GM18907 (cell line): ENCODE data around the gene TIGAR.

Experiments used
- ATAC-seq: cut with Tn5 transposase; IDR thresholded peaks from one replicate; pipeline ENCODE4 v1.9.1; 2021; ENCODE audit warnings: mild to moderate bottlenecking, moderate library complexity; ENCODE audit not compliant: unreplicated experiment

Gene TIGAR

DNA sequence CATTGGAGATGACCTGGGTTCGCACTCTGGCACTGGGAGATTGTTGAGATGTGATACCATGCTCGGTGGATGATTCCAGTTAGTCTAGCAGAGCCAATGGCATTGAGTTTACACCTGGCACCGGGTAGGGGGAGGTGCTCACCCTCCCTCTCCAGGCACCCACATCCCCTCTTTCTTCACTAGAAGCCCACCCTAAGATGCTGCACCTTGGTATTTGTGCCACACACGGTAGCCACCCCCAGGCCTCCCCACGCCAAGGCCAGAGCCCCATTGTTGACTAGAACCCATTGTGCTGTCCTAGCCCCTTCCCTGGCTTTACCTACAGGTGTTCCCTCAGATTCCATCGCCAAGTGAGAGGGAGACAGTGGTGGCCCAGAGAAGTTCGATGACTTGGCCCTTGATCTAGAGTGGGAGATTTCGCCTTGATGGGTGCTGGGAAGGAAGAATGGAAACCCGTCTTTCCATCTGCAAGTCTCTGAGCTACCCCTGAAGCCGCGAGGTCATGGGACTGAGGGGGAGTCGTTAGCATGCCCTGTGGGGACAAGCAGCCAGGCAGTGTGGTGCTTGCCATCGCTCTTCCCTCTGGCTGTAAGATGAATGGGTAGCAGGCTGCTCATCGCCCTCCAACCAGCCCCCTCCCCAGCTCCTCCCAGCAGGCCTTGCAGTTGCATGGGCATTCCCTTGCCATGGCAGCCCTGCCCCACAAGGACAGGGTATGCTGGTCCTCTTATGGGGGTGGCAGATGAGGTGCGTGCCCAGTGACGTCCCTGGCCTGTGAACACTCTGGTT, 38.7 kb upstream of the TIGAR start:
- ATAC-seq: no peak

DNA sequence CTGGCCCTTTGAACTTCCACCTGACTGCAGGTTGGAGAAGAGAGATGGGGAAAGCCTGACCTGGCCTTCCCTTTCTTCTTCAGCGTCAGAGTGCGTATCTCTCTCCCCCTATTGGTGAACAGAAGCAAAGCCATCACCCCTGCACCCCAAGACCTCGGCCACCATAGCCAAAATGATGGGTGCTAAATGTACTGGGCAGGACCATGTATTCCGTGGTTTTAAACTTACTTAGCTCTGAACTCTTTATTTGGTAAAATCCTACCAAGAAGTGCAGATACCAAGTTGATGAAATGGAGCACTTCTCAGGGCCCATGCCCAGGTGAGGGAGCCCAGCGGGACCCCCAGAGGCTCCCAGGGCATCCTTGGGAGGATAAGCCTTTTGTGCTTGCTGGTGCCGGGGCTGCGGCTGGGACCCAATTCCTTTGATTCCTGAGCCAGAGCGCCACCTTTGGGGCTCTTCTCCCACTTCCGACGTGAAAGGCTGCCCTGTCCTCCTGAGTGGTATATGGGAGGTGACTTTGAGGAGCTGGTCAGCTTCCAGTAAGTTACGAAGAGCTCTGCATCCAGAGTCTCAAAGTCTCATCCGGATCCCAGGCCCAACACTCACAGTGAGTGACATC, 38.0 kb upstream of the TIGAR start:
- no peak for ATAC-seq

DNA sequence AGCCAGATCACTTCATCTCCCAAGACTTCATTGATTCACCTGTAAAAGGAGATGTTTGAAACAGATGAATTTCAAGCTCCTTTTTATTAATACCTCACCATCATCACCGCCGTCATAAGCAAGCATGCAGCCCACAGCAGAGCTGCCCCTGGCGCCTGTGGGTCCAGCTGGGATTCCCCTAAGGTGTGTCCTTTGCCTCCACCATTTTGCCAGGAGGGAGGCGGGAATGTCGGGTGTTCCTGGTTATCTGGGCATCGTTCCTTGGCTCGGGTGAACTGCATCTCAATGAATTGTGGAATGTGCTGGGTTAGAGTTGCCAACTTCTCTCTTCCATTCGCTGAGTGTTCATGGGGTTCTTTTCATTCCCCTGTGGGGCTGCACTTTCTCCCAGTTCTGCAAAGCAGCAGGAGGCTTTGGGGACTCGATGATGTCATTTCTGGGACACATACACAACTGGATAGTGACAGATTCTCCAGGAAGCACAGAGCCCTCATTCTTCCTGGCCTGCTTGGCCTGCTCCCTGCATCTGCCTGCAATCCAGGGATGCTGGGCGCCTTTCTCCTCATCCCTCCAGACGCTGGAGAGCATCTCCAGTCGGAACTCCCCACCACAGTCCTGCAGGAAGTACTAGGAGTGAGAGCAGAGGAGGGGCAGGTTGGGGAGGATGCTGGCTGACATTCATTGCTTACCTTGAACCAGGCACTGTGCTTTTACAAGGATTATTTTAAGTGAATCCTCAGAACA, 37.3 kb upstream of the TIGAR start:
- no peak for ATAC-seq

DNA sequence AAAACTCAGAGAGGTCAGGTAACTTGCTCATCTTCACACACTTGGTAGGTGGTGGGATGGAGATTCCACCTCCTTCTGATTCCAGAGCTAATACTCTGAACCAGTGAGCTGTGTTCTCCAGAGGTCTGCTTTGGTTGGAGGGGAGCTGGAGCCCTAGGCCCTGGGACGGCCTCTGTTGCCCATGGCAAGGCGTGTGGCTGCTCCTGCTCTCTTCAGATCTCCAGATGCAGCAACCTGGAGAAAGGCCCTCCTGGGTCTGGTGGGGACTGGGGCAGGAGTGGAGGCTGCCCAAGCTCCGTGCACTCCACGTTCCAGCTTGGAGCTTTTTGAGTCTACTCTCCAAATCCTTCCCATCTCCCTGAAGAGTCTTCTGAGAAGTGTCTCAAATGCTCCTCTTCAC, 36.7 kb upstream of the TIGAR start:
- no peak for ATAC-seq

DNA sequence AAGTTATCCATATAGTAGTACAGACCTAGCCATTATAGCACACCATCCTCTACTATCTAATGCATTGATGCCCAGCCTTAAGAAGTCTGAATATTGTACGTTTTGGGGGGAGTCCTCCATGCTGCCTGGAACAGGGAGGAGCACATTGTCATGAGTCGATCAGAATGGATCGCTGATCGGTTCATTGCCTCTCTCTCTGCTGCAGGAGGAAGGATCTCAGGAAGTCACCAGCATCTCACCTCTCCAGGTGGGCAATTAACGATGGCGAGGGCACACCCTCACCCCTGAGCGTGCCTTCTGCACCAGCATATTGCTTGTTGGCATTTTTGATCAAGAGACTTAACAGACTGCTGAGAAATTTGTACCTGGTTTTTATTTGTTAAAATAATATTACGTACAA, 35.9 kb upstream of the TIGAR start:
- ATAC-seq: no peak

DNA sequence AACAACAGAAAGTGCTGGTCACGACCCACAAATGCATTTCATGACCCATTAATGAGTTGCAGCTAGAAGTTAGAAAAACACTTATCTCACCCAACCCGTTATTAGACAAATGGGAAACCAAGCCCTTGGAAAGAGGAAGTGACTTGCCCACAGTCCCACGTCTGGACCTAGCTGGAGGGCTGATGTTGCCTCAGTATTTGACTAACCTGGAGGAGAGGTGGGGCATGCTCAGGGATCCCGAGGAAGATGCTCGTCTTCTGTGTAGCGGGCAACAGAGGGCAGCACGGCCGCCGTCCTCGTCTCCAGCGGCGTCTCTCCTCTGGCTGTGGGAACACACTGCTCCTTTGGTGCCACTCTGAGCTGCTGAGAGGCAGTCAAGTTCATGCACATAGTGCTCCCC, 34.8 kb upstream of the TIGAR start:
- ATAC-seq: no peak

DNA sequence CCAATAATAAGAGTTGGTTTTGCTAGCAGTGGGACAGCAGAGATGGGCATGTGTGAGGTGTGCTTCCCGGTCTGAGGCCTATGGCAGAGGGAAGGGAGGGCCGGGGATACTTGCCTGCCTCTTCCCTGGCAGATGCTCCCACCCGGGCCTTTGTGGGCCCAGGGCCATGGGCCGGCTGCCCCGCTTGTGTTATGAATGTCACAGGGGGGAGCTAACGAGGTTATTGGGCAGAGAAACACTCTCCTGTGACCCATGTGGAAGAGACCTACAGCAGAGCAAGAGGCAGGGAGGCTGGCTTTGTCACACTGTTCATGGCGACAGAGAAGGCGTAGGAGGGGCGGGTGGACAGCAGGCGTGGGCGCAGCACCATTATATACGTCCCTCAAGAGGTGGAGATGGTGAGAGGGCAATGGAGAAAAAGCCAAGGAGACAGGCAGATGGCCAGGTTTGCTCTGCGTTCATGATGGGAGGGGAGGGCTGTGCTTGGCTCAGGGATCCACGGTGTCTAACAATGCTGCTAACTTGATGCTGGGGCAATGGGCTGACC, 34.2 kb upstream of the TIGAR start:
- ATAC-seq: no peak

DNA sequence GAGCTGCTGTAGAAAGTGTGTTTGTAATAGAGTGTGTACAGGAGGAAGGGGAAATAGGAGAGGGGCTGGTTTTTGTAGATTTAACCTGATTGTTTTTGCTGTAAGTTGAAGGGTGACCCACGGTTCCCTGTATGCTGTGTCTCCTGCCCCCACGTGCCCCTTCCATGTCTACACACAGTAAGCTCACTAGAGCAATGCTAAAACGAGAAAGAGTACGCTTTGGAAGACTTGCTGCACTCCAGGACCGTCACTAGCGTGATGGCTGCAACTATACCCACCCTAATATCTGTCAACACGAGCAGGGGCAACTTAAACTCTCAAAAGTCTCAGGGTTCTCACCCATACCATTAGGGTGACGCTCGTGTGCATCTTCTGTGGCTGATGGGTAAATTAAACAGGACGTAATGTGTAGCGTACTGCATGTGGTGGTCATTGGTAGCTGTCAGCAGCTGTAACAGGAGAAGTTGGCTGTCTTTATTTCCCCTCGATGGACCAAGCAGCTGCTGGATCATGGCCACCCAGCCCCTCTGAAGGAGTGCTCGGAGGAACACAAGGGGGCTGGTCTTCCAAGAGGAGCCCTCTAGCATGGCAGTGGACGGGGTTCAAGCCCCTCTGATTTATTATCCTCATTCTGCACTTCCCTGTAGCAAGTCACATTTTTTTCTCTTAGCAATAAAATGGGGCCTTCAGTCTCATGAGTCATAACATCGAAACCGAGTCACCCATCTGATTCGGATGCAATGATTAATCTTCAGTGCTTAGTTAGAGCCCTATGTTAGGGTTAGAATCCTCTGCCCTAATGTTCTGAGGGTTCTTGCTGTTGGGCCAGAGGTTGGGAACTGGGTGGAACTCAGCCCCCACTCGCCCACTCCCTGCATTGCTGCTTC, 33.4 kb upstream of the TIGAR start:
- ATAC-seq: no peak

DNA sequence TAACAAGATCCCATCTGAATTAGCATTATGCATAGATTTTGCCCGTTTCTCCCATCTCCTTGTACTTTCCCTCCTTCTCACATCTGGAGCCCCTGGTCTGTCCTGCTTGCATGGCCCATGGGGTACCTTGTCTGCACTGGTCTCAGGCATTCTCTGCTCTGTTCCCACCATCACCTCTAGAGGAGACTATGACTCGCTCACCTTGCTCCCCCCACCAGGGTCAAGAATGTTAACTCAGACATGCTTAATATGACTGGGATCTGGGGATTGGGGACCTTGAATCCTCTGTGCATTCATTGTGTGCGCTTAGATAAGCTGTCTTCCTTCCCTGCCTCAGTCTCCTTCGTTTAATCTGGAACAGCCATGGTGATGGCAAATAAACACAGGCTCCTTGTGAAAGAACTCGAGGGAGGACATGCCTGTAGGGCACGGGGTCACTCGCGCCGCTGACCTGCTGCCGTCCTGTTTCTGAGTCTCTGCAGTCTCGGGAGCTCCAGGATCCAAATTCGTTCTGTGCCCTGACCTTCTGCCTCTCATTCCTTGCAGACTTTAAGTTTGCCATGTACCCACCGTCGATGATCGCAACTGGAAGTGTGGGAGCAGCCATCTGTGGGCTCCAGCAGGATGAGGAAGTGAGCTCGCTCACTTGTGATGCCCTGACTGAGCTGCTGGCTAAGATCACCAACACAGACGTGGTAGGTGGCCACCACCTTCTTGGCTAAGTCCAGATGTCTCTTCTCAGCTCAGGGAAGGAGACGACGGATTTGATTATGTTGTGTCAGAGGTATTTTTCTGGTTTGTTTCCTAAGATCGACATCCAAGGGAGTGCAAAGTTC, 32.5 kb upstream of the TIGAR start:
- no peak for ATAC-seq

DNA sequence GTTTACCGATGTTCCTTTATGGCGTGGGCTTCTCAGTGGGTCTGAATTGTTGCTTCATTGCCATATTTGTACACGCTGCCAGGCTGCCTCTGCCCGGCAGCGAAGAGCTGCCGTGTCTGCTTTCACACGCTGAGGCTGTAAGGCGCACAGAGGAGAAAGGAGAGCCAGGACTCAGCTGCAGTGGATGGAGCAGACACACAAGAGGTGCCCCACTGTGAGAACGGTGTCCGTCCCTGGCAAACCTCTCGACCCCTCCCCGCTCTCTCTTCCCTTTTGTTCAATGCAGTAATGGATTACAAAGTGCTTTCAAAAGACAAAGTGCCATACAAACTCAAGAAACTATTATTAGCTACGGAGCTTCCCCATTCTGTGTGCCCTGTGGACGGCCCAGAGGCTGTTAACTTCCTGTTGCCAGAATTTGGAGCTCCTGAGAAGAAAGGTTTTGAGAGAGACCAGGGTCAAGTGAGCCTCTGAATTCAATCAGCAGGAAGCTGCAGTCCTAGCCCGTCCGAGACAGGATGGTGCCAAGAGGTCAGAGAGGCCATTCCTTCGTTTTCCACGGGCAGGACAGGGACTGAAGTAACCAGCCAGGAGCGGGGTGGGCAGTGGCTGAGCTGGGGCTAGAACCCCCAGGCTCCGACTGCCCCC, 31.7 kb upstream of the TIGAR start:
- no peak for ATAC-seq

DNA sequence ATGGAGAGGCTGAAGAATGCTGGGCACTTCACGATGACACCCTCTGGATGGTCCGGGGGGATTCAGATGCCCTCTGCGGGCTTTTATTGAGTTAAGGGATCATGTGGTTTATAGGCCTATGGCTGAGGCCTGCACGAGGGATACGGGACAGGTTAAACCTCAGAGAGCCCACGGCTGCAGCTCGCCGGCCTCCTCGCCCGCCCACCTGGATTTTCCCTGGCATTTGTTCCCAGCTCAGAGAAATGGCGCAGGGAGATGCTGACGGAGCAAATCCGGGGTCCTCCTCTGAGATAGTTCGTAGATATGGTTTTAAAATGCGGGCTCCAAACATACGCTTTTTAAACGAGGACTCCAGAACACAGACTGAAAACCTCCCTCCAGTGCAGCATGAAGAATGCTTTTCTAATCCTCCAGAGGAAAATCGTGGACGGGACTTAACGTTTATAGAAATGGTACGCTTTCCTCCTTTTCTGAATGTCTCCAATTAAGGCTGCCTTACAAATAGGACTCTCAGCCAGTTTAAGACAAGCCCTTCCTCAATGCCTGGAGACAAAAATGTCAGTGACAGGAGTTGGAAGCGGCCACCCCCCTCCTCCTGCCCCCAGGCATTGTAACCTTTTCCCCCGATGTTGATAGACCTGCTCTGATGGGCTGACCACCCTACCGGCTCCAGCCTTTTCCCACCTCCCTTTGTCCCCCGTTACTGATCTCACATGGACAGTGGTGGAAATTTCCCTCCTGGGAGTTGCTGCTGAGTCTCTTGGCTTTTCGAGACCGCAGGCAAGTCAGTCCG, 30.8 kb upstream of the TIGAR start:
- no peak for ATAC-seq

DNA sequence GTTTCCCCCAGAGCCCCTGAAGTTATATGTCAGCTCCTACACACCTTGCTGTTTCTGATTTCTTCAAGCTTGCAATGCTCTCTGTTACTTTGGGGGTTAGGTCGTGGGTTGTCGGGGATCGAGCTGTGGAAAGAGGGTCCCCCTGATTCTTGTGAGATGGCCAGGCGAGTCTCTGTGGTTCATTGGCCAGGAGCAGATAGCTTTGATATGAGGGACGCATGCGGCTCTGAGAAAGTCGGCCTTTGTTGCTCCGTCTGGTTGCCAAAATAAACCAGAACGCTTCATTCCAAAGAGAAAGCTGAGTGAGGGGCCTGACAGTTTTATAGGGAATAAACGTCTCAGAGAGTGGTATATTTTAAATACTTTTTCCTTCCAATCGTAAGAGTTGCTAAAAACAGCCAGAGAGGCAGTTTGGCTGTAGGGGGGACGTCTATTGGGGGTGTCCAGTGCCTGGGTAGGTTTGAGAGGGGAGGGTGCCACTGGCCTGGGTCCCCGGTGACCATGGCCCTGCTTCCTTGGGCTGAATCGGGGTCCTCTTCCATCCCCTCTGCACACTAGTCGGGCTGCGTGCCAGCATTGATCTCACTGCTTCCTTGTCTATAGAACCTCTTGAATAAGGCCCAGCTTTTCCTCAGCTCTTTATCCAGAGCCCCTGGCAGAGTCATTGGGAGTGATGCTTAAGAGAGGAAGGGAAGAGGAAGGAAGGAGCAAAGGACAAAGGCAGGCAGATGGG, 28.5 kb upstream of the TIGAR start:
- no peak for ATAC-seq

DNA sequence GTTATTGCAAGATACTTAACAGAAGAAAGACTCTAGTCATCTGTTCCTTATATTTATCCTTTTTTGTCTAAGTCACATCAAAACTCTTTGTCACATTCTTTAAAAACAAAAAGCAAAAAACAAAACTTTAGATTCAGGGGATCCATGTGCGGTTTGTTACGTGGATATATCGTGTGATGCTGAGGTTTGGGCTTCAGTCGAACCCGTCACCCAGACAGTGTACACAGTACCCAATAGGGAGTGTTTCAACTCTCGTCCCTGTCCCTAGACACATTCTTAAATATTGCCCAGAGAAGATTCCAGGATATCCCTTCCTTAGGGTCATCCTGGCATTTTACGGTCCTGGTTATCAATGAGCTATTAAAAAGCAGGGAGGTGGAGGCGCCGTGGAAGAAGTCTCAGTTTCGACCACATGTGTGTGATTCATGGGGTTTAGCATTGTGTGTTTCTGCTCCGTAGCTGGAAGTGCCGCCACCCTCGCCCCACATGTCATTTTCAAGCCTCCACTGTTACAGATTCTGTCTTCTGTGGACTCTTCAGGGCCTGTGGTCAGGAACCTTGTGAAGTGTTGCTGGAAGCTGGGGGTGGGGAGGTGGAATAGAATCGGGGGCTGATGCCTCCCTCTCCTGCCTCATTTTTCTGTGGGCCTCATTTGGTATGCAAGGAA, 27.6 kb upstream of the TIGAR start:
- no peak for ATAC-seq

DNA sequence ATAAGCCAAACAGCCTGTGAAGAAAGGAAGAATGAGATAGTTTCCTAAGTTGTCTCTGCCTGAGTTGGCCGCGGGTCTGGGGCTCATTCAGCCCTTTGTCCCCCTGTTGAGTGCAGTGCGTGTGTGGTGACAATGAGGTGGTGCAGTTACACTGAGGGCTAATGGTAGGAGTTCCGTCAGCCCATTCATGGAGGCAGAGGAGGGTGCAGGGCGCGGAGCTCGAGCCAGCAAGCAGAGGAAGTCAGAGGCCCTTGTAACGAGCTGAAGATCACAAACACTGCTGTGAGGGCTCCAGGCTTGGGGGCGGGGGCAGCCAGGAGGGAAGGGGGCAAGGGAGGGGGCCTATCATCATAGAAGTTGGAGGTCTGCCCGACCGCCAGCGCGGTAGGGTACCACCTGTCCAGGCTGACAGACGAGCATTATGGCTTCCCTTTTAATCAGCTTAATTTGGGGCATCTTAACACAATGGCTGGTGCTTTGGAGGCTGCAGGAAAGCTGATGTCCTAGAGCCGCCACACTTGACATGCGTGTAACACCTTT, 27.0 kb upstream of the TIGAR start:
- no peak for ATAC-seq

DNA sequence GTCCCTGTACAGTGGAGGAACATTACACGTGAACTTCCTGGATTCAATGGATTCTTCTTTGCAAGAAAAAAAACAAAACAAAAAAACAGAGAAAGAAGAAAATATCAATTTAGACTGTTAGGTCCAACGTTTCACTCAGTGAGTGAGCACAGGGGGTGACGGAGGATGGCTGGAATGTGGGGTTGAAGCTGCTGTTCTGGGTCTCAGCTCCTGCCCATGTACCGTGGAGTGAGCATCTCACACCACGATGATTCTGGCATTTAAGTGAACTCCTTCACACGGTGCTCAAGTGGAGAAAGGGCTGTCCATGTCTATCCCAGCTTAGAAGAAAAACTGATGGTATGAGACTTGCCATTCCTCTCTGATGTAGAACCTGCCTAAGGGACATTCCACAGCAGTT, 24.3 kb upstream of the TIGAR start:
- ATAC-seq: no peak

DNA sequence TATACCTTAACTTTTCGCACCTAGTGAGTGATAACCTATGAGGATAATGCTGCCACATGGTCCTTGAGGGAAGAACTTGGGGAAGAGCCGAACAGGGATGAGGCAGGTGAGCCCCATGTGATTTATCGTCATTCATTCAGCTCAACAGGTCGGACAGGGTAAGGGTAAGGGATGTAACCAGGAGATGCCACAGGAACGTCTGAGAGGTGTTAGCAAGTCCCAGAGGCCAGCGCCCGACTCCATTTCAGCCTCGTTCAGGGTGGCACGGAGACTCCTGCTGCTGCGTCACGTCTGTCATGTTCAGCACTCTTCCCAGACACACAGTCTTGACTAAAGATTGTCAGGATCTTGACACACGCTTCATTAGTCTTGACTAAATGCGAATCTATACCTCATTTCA, 23.4 kb upstream of the TIGAR start:
- no peak for ATAC-seq

DNA sequence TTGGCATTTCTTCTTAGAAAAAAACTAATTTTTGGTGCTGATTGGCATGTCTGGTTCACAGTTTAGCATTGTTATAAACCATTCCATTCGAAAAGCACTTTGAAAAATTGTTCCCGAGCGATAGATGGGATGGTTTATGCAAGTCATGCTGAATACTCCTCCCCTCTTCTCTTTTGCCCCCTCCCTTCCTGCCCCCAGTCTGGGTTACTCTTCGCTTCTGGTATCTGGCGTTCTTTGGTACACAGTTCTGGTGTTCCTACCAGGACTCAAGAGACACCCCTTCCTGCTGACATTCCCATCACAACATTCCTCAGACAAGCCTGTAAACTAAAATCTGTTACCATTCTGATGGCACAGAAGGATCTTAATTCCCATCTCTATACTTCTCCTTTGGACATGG, 20.1 kb upstream of the TIGAR start:
- no peak for ATAC-seq
